Vagina (tissue), 2 donors: ENCODE data around the gene FAM180A.

Source experiments
- CTCF ChIP-seq, 3 experiments: fragments of 450-650 bp in 2 of 3; fragments of 200-600 bp in 1 of 3; sonication (generic) in 1 of 3; IDR thresholded peaks; one replicate each; pipeline ENCODE4 v1.5.1; 2017 to 2019; ENCODE audit warnings: antibody characterized with exemption in 3 of 3, mild to moderate bottlenecking in 2 of 3, moderate library complexity in 2 of 3
- POLR2A ChIP-seq, 2 donors: fragments of 450-650 bp; IDR thresholded peaks; one replicate each; pipeline ENCODE4 v1.6.1; 2017; ENCODE audit warnings: antibody characterized with exemption in 2 of 2, mild to moderate bottlenecking in 2 of 2, moderate library complexity in 2 of 2
- POLR2AphosphoS5 ChIP-seq, 2 donors: sonication (generic); formaldehyde crosslinking; IDR thresholded peaks; one replicate each; pipeline ENCODE4 v1.9.0; 2017; ENCODE audit warnings: antibody characterized with exemption in 2 of 2, mild to moderate bottlenecking in 2 of 2, low read depth in 1 of 2; ENCODE audit not compliant: insufficient read depth in 1 of 2

- TF ChIP-seq CTCF (IDR thresholded peaks at IDR 0.05): no peak
- TF ChIP-seq POLR2AphosphoS5 (IDR thresholded peaks at IDR 0.05; ENCODE audit: insufficient read depth in 1 of 2, low read depth in 1 of 2): no peak
- TF ChIP-seq POLR2A (IDR thresholded peaks at IDR 0.05): no peak
These were observed 36.3 kb downstream of the FAM180A start for GRCh38 chr7:135712182-135712782.
